T-helper 2 cell treated with Interferon-gamma antibody and Interleukin-4, amounts not matched to agents 100 ng/mL and 5 ng/mL, for 36 hours (primary cell): ENCODE results near the gene FDPS. TPM values are rescaled to one million over a fixed set of nuclear protein-coding genes. Genes with fewer than 3 reads are reported as not detected.
"Not testable (repeated sequence)": the region's sequence is repeated elsewhere in the genome, so short reads cannot be mapped to it uniquely, and the experiment has no call there.

Experiments used
- intact Hi-C: fragments of 100-400 bp; cut with micrococcal nuclease; formaldehyde crosslinking; loops from one replicate; pipeline ENCODE4 v1.15.1; 2023
- total RNA-seq: library from RNA; stranded (reverse); gene quantifications from 2 replicates; pipeline ENCODE4 v1.2.3, GENCODE V29; 2022

The FDPS gene
- total RNA-seq, 1 donor from 2014 or later = 210 TPM

- intact Hi-C loops = no loop called here
These were observed 23.6 kb upstream of the FDPS start for GRCh38 chr1:155285063-155285462.

- intact Hi-C loops = no loop called here
These were observed 23.0 kb upstream of the FDPS start for GRCh38 chr1:155285631-155286044.

GRCh38 chr1:155286544-155286943 is 22.1 kb upstream of the FDPS start:
- intact Hi-C loops = no loop called here

DNA sequence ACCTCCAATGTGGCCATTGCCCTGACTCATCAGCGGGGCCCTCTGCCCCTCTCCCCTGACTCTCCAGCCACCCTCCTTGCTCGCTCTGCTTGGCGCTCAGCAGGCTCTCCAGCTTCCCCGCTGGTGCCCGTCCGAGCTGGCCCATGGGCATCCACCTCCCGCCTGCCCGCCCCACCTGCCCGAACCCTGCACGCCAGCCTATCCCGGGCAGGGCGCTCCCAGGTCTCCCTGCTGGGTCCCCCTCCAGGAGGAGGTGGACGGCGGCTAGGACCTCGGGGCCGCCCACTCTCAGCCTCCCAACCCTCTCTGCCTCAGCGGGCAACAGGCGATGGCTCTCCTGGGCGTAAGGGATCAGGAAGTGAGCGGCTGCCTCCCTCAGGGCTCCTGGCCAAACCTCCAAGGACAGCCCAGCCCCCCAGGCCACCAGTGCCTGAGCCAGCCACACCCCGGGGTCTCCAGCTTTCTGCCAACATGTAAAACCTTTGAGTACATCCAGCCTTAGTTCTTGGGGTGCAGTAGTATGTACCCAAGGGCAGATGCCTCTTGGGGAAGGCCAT is 20.6 kb upstream of the FDPS start:
- intact Hi-C loops = no loop called here

- intact Hi-C loops = not testable (repeated sequence)
These were observed 17.7 kb upstream of the FDPS start for GRCh38 chr1:155291006-155291405.

GRCh38 chr1:155293086-155293749 is 15.4 kb upstream of the FDPS start:
- intact Hi-C loops = no loop called here

DNA sequence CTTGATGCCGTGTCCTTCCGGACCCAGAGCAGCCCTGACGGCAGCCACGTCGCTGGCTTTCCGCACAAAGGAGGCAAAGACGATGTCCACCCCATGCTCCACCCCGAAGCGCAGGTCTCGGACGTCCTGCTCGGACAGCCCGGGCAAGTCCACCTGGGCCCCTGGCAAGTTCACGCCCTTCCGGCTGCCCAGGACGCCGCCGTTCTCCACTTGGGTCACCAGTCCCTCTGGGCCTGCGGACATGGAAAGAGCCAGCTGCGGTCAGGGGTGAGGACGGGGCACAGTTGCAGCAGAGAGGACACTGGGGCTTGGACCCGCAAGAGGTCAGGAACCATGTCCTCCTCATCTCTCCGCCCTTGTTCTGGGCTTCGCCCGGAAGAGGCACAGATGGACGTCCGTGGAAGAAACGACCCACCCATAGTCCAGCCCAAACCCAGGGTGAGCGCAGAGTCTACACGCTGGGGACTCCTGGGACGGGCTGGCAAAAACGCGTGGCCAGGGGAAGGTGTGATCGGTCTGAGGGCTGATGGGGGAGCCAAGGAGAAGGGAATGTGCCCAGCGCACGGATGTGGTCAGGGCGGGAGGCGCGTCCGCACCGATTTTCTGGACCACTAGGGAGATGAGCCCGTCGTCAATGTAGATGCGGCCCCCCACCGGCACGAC is 14.0 kb upstream of the FDPS start:
- intact Hi-C loops = no loop called here

GRCh38 chr1:155295183-155295941 is 13.3 kb upstream of the FDPS start:
- intact Hi-C loops = no loop called here

DNA sequence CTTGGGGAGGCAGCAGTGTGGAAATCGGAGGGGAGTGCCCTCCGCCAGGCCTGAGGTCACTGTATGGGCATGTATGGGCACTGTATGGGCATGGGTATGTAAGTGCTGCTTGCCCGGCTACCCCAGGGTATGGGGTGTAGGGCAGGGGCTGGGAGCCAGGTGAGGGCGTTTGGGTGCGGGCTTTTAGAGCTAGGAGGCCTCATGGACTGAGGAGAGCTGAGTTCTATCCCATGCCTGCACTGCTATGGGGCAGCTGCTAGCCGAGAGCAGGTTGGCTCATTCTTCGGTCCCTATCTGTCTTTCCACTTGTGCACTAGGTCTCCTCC is 12.8 kb upstream of the FDPS start:
- intact Hi-C loops = no loop called here

- intact Hi-C loops = no loop called here
These were observed 12.0 kb upstream of the FDPS start for GRCh38 chr1:155296661-155297060.

- intact Hi-C loops = no loop called here
These were observed 11.3 kb upstream of the FDPS start for GRCh38 chr1:155297384-155297783.

DNA sequence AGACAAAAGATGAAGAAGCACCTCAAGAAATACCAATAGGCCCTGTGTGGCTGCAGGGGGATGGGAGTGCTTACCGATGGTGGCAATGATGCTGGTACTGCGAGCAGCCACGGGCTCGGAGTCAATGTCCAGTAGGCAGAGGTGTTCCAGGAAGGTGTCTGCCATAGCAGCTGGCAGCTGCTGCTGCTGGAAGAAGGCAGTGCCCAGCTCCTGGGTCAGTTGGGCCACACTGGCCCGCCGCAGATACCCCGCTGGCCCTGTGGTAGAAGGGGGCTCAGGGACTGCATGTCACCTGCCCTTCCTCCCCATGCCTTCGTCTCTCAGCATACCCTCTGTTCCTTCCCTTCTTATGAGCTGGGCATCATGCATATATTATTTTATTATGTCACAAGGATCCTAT is 8.6 kb upstream of the FDPS start:
- intact Hi-C loops = no loop called here

- intact Hi-C loops = no loop called here
These were observed 7.9 kb upstream of the FDPS start for GRCh38 chr1:155300553-155301329.

DNA sequence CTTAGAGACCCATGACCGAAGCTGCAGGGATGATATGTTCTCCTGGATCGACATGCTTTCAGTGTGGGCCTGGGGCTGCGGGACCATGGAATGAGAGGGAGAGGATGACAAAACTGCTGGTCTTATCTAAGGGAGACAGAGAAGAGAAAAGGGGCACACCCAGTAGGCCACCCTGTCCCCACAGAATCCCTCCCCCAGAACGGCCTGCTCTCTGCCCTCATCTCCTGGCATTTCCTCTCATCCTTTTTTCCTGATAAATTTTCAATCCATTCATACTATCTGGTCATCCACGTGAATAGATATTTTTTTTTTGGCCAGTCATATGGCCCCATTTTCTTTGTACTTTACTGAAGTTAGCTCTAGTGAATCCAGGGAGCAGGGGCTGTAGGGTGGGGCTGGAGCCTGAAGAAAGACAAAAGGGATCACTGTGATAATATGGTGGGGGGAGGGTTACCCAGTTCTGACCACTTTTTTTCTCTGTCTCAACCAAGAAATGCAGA is 7.3 kb upstream of the FDPS start, which contains the start of gene PKLR:
TSS of gene PKLR (minus strand) at position 97 of the 500 bp plus-strand sequence. CDS start at position 54, 43 bp downstream.
- intact Hi-C loops = no loop called here

DNA sequence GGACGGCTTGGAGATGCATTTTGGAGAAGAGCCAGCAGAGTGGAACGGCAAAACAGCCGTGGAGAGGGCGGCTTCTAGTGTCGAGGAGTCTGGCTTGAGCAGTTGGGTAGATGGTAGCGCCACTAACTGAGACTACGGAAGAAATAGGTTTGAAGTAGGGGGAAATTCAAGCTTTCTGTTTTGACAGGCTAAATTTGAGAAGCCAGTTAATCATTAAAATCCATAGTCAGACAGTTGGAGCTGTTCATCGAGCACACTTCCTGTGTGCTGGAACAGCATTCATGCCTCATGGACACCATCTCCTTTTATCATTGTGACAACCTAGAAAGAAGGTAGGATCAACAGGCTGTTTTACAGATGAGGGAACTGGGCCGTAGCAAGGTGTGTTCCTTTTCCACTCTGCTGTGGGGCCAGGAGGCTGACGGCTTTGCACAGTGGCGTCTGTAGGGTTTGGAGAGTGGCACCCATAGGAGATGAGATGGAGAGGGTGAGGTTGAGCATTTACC is 4.1 kb upstream of the FDPS start:
- intact Hi-C loops = no loop called here

DNA sequence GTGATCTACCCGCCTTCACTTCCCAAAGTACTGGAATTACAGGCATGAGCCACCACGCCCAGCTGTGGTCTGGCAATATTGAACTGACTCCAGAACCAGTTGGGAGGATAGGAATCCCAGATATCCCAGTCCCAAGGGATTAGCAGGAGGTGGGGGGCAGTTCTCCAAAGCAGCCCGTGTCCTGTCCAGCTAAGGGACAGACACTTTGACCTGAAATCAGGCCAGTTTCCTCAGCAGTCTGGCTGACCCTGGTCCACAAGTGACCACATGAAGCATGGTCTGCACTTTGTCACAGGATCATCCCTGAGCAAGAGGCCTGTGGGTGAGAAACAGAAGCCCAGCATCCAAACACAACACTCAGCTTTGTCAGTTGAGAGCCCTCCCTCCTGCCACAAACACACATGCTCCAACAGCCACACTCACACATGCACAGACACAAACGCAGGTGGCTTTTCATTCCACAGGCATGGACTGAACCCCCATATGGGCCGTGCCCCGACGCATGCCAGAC is 2.7 kb upstream of the FDPS start:
- intact Hi-C loops = no loop called here

GRCh38 chr1:155307247-155307740 is 1.4 kb upstream of the FDPS start:
- intact Hi-C loops = no loop called here

DNA sequence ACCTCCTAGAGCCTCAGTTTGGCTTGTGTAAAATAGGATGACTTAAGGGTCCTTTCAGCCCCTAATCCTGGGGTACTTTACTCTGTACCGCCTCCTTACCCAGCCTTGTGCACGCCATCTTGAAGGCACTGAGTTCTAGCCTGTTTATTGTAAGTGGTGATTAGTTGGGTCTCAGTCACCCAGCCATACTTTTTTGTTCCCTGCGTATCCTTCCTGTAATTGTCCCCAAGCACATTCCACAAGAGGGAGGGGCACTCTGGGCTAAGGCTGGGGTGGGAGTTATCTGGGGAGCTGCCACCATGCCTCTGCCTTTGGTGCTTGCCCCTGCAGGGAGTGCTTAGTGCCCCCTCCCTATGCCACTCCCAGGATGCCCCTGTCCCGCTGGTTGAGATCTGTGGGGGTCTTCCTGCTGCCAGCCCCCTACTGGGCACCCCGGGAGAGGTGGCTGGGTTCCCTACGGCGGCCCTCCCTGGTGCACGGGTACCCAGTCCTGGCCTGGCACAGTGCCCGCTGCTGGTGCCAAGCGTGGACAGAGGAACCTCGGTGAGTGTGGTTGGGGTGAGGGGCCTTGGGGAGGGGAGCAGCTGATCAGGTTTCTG is 856 bp downstream of the FDPS start:
- intact Hi-C loops = no loop called here

DNA sequence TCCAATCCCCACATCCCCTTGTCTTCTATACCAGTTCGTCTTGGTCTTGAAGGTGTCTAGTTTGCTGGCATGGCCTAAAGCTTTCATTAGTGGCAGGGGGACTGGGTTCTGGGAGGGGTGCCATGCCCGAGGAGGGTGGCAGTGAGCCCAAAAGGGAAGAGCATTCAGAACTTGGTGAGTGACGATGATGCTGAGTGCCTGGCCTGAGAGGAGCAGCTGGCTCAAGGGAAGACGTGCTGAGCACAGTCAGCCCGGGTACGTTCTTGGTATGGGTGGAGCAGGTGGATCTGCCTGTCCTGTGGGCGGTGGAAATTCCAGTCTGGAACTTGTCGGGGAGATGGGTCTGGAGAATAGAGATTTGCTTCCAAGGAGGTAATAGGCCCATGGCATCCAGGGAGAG is 4.6 kb downstream of the FDPS start:
- intact Hi-C loops = no loop called here

- intact Hi-C loops = no loop called here
These were observed 8.3 kb downstream of the FDPS start for GRCh38 chr1:155316922-155317321.
